HG03097 (cell line): ENCODE results near the gene BMPR1B.

Experiments
- ATAC-seq: cut with Tn5 transposase; IDR thresholded peaks from one replicate; pipeline ENCODE4 v1.9.1; 2021; ENCODE audit not compliant: unreplicated experiment, low FRiP score

BMPR1B gene

GRCh38 chr4:94905511-94905910 lies 147.8 kb downstream of the BMPR1B start:
- ATAC-seq = no peak

GRCh38 chr4:94909645-94910044 lies 151.9 kb downstream of the BMPR1B start:
- ATAC-seq = no peak

GRCh38 chr4:94911106-94911505 lies 153.4 kb downstream of the BMPR1B start:
- ATAC-seq = no peak

GRCh38 chr4:94912606-94913005 lies 154.9 kb downstream of the BMPR1B start:
- ATAC-seq = no peak

- ATAC-seq = peak; percentile 85
Measured at GRCh38 chr4:94913316-94913715, 155.6 kb downstream of the BMPR1B start.

GRCh38 chr4:94917146-94917545 lies 159.4 kb downstream of the BMPR1B start:
- no peak for ATAC-seq

GRCh38 chr4:94918543-94918942 lies 160.8 kb downstream of the BMPR1B start:
- ATAC-seq = no peak

- ATAC-seq = no peak
Measured at GRCh38 chr4:94920369-94920768, 162.6 kb downstream of the BMPR1B start.

- ATAC-seq = no peak
Measured at GRCh38 chr4:94924566-94924965, 166.8 kb downstream of the BMPR1B start.

GRCh38 chr4:94925764-94926347 lies 168.1 kb downstream of the BMPR1B start:
- no peak for ATAC-seq

- no peak for ATAC-seq
Measured at GRCh38 chr4:94926936-94927335, 169.2 kb downstream of the BMPR1B start.

- no peak for ATAC-seq
Measured at GRCh38 chr4:94927696-94928095, 169.9 kb downstream of the BMPR1B start.

GRCh38 chr4:94929696-94930095 lies 171.9 kb downstream of the BMPR1B start:
- ATAC-seq = no peak

- ATAC-seq = no peak
Measured at GRCh38 chr4:94931626-94932025, 173.9 kb downstream of the BMPR1B start.

- ATAC-seq = no peak
Measured at GRCh38 chr4:94932366-94932765, 174.6 kb downstream of the BMPR1B start.

GRCh38 chr4:94933799-94934198 lies 176.0 kb downstream of the BMPR1B start:
- ATAC-seq = no peak

- no peak for ATAC-seq
Measured at GRCh38 chr4:94934201-94934600, 176.4 kb downstream of the BMPR1B start.

- ATAC-seq = no peak
Measured at GRCh38 chr4:94934864-94935263, 177.1 kb downstream of the BMPR1B start.

- no peak for ATAC-seq
Measured at GRCh38 chr4:94936854-94937253, 179.1 kb downstream of the BMPR1B start.

GRCh38 chr4:94939791-94940519 lies 182.2 kb downstream of the BMPR1B start:
- ATAC-seq = no peak

GRCh38 chr4:94940520-94940908 lies 182.8 kb downstream of the BMPR1B start:
- no peak for ATAC-seq

GRCh38 chr4:94941706-94942105 lies 184.0 kb downstream of the BMPR1B start:
- no peak for ATAC-seq
